GM21360 (cell line): ENCODE data around the gene FRK.

Source experiments
- ATAC-seq: cut with Tn5 transposase; IDR thresholded peaks from one replicate; pipeline ENCODE4 v1.9.1; 2021; ENCODE audit warnings: mild to moderate bottlenecking, moderate library complexity; ENCODE audit not compliant: unreplicated experiment

Gene FRK

GRCh38 chr6:116036075-116036773, 24.5 kb downstream of the FRK start:
- no peak for ATAC-seq

- ATAC-seq: no peak
Observed at GRCh38 chr6:116035616-116036015, 25.1 kb downstream of the FRK start.

- ATAC-seq: no peak
Observed at GRCh38 chr6:116034327-116034726, 26.4 kb downstream of the FRK start.

DNA sequence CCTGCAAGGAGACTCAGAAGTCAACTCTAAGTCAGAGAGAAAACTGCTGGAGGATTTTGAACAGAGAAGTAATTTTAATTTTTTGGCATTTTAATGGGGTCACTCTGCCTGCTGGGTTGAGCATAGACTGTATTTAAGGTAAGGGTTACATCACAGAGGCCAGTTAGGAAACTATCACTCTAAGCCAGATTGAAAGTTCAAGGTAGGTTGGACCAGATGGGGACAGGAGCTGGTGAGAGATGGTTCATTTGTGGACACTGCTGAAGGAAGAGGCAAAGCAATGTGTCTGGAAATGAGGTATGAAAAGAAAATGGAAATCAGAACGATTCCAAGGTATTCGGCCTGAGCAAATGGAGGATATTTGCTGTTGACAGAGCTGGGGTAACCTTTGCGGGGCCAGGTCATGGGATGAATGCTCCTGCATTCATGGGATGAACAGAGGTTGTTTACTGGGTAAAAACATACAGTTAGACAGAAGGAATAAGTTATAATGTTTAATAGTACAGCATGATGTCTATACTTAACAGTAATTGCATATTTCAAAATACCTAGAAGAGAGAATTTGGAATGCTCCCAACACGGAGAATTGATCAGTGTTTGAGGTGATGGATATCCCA, 26.9 kb downstream of the FRK start:
- ATAC-seq: no peak

GRCh38 chr6:116030770-116031169, 29.9 kb downstream of the FRK start:
- no peak for ATAC-seq

GRCh38 chr6:116029535-116029934, 31.2 kb downstream of the FRK start:
- ATAC-seq: no peak

DNA sequence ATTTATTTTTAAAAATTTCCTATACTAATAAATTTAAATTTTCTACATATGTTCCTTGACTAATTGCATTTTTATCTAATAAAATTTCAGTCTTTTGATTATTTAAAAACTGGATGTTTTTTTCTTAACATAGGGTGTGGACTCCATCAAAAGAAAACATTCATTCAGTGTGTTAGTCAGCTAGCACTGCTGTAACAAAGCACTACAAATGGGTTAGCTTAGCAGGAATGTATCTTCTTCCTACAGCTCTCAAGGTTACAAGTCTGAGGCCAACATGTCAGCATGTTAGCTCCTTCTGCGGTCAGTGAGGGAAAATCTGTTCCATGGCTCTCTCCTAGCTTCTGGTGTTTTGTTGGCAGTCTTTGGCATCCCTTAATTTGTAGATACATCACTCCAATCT, 32.5 kb downstream of the FRK start:
- no peak for ATAC-seq

DNA sequence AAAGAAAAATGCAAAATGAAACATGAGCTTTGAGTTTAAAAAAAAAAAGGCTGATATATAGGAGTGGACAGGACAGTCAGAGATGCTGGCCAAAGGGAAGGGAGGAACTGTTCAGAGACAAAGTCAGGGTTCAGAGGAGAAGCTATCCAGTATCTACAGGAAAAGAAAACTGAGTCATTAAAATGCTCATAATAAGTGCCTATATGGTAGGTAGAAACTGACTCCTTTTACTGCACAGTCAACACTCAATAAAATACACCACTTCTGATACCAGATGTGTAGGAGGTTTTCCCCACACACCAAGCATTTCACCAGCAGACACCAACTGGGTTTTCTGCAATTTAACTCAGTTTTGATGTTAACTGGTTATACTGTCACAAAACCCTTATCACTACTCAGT, 32.9 kb downstream of the FRK start:
- ATAC-seq: peak; percentile 78

GRCh38 chr6:116025405-116025804, 35.3 kb downstream of the FRK start:
- no peak for ATAC-seq

DNA sequence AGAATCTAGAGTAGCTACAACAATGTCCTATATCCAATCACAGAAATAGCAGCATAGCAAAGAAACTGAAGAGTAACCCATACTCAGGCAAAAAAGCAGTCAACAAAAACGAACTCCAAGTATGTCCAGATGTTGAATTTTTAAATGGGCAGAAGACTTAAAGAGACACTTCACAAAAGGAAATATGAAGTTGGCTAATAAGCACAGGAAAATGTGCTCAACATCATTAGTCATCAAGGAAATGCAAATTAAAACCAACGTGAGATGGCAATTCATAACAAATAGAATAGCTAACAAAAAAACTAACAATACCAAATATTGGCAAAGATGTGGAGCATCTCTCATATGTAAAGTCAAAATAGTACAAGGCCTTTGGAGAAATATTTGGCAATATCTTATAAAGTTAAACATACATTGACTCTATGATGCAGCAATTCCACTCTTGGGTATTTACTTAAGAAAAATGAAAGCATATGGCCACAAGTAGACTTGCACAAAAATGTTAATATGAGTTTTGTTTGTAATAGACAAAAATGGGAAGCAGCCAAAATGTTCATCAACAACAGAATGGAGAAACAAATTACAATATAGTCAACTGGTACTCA, 37.7 kb downstream of the FRK start:
- ATAC-seq: no peak

GRCh38 chr6:116020738-116021137, 40.0 kb downstream of the FRK start:
- no peak for ATAC-seq

GRCh38 chr6:116019428-116019827, 41.3 kb downstream of the FRK start:
- ATAC-seq: peak; percentile 78

GRCh38 chr6:116018976-116019375, 41.7 kb downstream of the FRK start:
- no peak for ATAC-seq

DNA sequence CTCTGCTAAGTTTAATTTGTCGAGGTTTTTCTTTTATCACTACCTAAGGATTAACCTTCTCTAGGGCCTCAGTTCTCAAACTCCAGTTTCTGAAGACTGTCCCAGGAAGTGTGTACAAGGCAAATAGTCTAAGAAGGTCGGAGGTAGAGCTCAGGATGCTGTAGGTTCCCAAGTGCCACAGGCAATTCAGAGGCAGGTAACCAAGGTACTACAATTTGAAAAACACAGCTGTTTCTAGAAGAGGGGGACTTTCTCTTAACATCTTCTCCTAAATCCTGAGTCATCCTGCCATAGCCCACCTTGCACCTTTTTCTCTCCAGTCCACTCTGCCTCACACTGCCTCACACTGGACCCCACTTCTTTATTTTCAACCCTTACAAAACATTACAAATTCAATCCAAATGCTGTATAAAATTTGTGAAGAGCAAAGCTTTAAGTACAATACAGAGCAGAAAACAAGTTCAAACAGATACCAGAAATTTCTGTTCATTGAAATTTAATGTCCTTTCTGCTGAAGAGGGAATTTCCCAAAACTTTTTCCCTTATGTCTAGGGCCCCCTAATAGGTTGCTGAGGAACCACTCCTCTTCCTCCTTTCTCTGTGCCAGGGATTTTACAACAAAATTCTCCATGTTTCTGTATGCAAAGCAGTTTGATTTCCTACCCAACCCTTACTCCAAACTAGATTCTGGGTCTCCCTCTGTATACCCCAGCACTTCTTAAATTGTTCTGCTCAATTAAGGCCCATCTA, 43.0 kb downstream of the FRK start:
- no peak for ATAC-seq

GRCh38 chr6:116016846-116017545, 43.7 kb downstream of the FRK start:
- peak; percentile 27 for ATAC-seq

DNA sequence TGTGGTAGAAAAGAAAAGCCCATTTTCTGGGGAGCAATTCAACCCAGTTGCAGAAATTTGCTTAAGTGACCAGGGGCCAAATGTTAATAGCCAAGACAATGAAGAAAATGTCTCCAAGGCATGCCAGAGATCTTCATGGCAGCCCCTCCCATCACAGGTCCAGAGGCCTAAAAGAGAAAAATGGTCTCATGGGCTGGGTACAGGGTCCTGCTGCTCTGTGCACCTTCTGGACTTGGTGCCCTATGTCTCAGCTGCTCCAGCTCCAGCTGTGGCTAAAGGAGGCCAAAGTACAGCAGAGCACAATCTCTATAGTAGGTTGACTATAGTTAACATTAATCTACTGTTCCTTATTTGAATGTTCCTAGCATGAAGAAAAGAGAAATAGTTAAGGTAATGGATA, 44.7 kb downstream of the FRK start:
- no peak for ATAC-seq

DNA sequence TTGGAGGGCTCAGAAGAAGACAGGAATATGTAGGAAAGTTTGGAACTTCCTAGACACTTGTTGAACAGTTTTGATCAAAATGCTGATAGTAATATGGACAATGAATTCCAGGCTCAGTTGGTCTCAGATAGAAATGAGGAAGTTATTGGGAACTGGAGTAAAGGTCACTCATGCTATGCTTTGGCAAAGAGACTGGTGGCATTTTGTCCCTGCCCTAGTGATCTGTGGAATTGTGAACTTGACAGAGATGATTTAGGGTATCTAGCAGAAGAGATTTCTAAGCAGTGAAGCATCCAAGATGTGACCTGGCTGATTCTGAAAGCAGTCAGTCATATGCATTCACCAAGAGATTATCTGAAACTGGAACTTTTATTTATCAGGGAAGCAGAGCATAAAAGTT, 45.1 kb downstream of the FRK start:
- no peak for ATAC-seq

GRCh38 chr6:116012951-116013350, 47.7 kb downstream of the FRK start:
- ATAC-seq: no peak

DNA sequence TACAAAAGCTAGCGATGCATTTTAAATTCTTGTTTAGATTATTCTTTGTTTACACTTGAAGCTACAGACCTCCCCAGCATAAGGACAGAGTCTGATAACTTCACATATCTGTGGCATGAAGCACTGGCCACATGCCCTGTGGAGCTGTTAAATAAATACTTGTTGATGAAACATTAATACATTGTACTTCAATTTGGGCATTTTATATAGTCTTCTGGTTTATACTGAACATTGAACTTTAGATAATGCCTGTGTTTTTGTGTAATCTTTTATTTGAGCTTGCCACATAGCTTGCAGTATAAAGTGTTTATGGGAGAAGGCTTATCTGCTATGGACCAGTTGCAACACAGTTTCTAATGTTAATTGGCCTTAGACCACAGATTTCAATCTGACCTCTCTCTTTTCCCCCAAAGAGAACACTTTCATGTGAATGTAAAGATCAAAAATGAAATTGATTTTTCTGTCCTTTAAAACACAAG, 48.2 kb downstream of the FRK start:
- ATAC-seq: no peak

DNA sequence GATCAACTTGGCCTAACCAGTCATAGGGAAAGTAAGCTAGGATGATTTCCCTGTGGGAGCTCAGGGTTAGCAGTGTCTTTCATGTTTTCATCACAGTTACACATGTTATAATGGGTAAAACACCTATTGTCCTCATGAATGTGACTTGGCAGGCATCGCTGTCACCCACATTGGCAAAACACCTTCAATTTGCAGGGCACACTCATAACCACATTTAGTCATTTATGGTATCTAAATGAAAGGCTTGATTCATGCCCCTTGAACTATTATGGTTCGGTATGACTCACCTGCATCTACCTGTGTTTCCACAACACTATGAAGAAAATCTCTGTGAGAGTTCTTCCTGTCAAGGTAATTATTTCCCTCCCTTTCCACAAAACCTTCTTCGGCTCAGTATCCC, 49.2 kb downstream of the FRK start:
- peak; percentile 48 for ATAC-seq

- ATAC-seq: peak; percentile 40
Observed at GRCh38 chr6:116010790-116011401, 49.8 kb downstream of the FRK start.
